DOHH2 (cell line): Measurements from ENCODE around the gene BRSK2.

Source experiments
- H3F3A ChIP-seq: fragments of 200-600 bp; sonication (generic), shearing (Covaris generic); 2 replicates; pipeline ENCODE4 v1.6.0; 2016; ENCODE audit warnings: antibody characterized with exemption, mild to moderate bottlenecking; ENCODE audit not compliant: control insufficient read depth, insufficient read depth
- H3K27ac ChIP-seq: fragments of 200-600 bp; sonication (generic); 2 replicates; pipeline ENCODE4 v1.5.1; 2014; ENCODE audit warnings: low read depth, mild to moderate bottlenecking, low read length, moderate library complexity
- H3K27me3 ChIP-seq: fragments of 200-600 bp; sonication (generic); 2 replicates; pipeline ENCODE4 v1.6.1; 2014; ENCODE audit warnings: mild to moderate bottlenecking, low read length, mixed read lengths; ENCODE audit not compliant: control insufficient read depth
- H3K36me3 ChIP-seq: fragments of 200-600 bp; sonication (generic); 2 replicates; pipeline ENCODE4 v1.6.1; 2014; ENCODE audit warnings: mild to moderate bottlenecking, low read length, moderate library complexity, mixed read lengths; ENCODE audit not compliant: control insufficient read depth
- H3K4me1 ChIP-seq: fragments of 200-600 bp; sonication (generic); 2 replicates; pipeline ENCODE4 v1.6.1; 2014; ENCODE audit warnings: mild to moderate bottlenecking, low read length, mixed read lengths; ENCODE audit not compliant: control insufficient read depth
- H3K4me2 ChIP-seq: fragments of 200-600 bp; sonication (generic); 2 replicates; pipeline ENCODE4 v1.6.0; 2014; ENCODE audit warnings: mild to moderate bottlenecking, low read length, moderate library complexity
- H3K4me3 ChIP-seq: fragments of 200-600 bp; sonication (generic); 2 replicates; pipeline ENCODE4 v1.5.1; 2014; ENCODE audit warnings: mild to moderate bottlenecking, low read length, mixed read lengths
- H3K79me2 ChIP-seq: fragments of 200-600 bp; sonication (generic); 2 replicates; pipeline ENCODE4 v1.6.1; 2014; ENCODE audit warnings: mild to moderate bottlenecking, low read length, mixed read lengths; ENCODE audit not compliant: control insufficient read depth
- H3K9me2 ChIP-seq: fragments of 200-600 bp; sonication (generic); replicated peaks from 2 replicates; pipeline ENCODE4 v1.6.1; 2014; ENCODE audit warnings: mild to moderate bottlenecking, low read length, mixed read lengths; ENCODE audit not compliant: control insufficient read depth
- H3K9me3 ChIP-seq: fragments of 200-600 bp; sonication (generic); 2 replicates; pipeline ENCODE4 v1.6.1; 2014; ENCODE audit warnings: antibody characterized with exemption, low read length, mixed read lengths; ENCODE audit not compliant: control insufficient read depth, insufficient read depth
- H4K20me1 ChIP-seq: fragments of 200-600 bp; sonication (generic); 2 replicates; pipeline ENCODE4 v1.6.0; 2014; ENCODE audit warnings: low read depth, mild to moderate bottlenecking, antibody characterized with exemption, low read length, moderate library complexity; ENCODE audit not compliant: control insufficient read depth, insufficient read depth
- EZH2phosphoT487 ChIP-seq: fragments of 200-600 bp; sonication (generic); IDR thresholded peaks from 2 replicates; pipeline ENCODE4 v1.6.1; 2017; ENCODE audit warnings: borderline replicate concordance, mild to moderate bottlenecking, antibody characterized with exemption, low read length, moderate library complexity, mixed read lengths
- TF ChIP-seq, protein P1 (sequence below): fragments of 200-600 bp; sonication (generic); IDR thresholded peaks from one replicate; pipeline ENCODE4 v1.5.1; 2014; ENCODE audit warnings: antibody characterized with exemption, mild to moderate bottlenecking, low read depth, low read length; ENCODE audit not compliant: poor library complexity, severe bottlenecking

Gene BRSK2

GRCh38 chr11:1442163-1442562 is 52.4 kb downstream of the BRSK2 start:
- Histone ChIP-seq H4K20me1 (no peaks in the 10 kb centered on the region), H3K36me3 (no peaks in the 10 kb centered on the region), H3K9me2 (no peaks in the 10 kb centered on the region), H3F3A (no peaks in the 10 kb centered on the region), H3K27ac (no peak overlapping the region), H3K4me1 (no peaks in the 10 kb centered on the region), H3K4me2 (no peak overlapping the region), H3K79me2 (no peaks in the 10 kb centered on the region), H3K4me3 (no peak overlapping the region), H3K27me3 (no peaks in the 10 kb centered on the region), H3K9me3 (no peaks in the 10 kb centered on the region)
- TF ChIP-seq, protein P1, sequence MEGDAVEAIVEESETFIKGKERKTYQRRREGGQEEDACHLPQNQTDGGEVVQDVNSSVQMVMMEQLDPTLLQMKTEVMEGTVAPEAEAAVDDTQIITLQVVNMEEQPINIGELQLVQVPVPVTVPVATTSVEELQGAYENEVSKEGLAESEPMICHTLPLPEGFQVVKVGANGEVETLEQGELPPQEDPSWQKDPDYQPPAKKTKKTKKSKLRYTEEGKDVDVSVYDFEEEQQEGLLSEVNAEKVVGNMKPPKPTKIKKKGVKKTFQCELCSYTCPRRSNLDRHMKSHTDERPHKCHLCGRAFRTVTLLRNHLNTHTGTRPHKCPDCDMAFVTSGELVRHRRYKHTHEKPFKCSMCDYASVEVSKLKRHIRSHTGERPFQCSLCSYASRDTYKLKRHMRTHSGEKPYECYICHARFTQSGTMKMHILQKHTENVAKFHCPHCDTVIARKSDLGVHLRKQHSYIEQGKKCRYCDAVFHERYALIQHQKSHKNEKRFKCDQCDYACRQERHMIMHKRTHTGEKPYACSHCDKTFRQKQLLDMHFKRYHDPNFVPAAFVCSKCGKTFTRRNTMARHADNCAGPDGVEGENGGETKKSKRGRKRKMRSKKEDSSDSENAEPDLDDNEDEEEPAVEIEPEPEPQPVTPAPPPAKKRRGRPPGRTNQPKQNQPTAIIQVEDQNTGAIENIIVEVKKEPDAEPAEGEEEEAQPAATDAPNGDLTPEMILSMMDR, result no peak
- no peak for TF ChIP-seq EZH2phosphoT487

GRCh38 chr11:1442807-1443366 is 53.2 kb downstream of the BRSK2 start:
- Histone ChIP-seq H3K4me1 (no peaks in the 10 kb centered on the region), H3K9me3 (no peaks in the 10 kb centered on the region), H3K79me2 (no peaks in the 10 kb centered on the region), H3K4me3 (no peak overlapping the region), H3F3A (no peaks in the 10 kb centered on the region), H4K20me1 (no peaks in the 10 kb centered on the region), H3K9me2 (no peaks in the 10 kb centered on the region), H3K27me3 (no peaks in the 10 kb centered on the region), H3K4me2 (no peak overlapping the region), H3K36me3 (no peaks in the 10 kb centered on the region), H3K27ac (no peak overlapping the region)
- TF ChIP-seq EZH2phosphoT487, result no peak
- TF ChIP-seq, protein P1, result no peak

- Histone ChIP-seq H3K4me3 (no peak overlapping the region), H3K79me2 (no peaks in the 10 kb centered on the region), H3K9me3 (no peaks in the 10 kb centered on the region), H3K36me3 (no peaks in the 10 kb centered on the region), H4K20me1 (no peaks in the 10 kb centered on the region), H3K27ac (no peak overlapping the region), H3K9me2 (no peaks in the 10 kb centered on the region), H3K4me1 (no peaks in the 10 kb centered on the region), H3K4me2 (no peak overlapping the region), H3K27me3 (no peaks in the 10 kb centered on the region), H3F3A (no peaks in the 10 kb centered on the region)
- TF ChIP-seq EZH2phosphoT487, result no peak
Measured at GRCh38 chr11:1443737-1444136, 54.0 kb downstream of the BRSK2 start.

DNA sequence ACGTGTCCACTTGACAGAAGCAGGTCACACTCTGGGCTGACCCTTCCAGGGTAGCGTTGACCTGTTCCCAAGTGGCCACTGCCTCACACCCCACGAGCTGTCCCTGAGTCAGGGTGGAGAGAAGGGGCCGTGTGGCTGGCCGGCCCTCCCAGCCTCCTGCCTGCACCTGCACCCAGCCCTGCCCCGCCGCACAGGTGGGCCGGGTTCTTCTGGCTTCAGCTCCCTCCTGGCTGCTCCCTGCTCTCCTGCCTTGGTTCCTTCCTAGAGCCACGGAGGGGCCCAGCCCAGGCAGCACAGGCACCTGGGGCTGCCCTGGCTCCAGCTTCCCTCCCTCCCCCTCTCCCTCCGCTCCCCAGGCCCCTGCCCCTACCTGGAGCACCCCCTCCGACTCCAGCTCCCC is 54.6 kb downstream of the BRSK2 start:
- no peak overlapping the region for H3K4me2 ChIP-seq
- H3K27me3 ChIP-seq, result no peaks in the 10 kb centered on the region
- H3K9me3 ChIP-seq, result no peaks in the 10 kb centered on the region
- no peak overlapping the region for H3K27ac ChIP-seq
- no peaks in the 10 kb centered on the region for H4K20me1 ChIP-seq
- no peaks in the 10 kb centered on the region for H3K9me2 ChIP-seq
- no peaks in the 10 kb centered on the region for H3K79me2 ChIP-seq
- H3F3A ChIP-seq, result no peaks in the 10 kb centered on the region
- no peak overlapping the region for H3K4me3 ChIP-seq
- no peak for TF ChIP-seq EZH2phosphoT487
- TF ChIP-seq, protein P1, result no peak
- H3K36me3 ChIP-seq, result no peaks in the 10 kb centered on the region
- H3K4me1 ChIP-seq, result no peaks in the 10 kb centered on the region
